IPS-NIHi11 (cell line): Measurements from ENCODE around the gene CUX1.

Experiments used
- DNase-seq: peaks from one replicate; pipeline ENCODE4 v3.0.0; 2012; ENCODE audit warnings: mixed read lengths, low spot score

CUX1 gene

DNA sequence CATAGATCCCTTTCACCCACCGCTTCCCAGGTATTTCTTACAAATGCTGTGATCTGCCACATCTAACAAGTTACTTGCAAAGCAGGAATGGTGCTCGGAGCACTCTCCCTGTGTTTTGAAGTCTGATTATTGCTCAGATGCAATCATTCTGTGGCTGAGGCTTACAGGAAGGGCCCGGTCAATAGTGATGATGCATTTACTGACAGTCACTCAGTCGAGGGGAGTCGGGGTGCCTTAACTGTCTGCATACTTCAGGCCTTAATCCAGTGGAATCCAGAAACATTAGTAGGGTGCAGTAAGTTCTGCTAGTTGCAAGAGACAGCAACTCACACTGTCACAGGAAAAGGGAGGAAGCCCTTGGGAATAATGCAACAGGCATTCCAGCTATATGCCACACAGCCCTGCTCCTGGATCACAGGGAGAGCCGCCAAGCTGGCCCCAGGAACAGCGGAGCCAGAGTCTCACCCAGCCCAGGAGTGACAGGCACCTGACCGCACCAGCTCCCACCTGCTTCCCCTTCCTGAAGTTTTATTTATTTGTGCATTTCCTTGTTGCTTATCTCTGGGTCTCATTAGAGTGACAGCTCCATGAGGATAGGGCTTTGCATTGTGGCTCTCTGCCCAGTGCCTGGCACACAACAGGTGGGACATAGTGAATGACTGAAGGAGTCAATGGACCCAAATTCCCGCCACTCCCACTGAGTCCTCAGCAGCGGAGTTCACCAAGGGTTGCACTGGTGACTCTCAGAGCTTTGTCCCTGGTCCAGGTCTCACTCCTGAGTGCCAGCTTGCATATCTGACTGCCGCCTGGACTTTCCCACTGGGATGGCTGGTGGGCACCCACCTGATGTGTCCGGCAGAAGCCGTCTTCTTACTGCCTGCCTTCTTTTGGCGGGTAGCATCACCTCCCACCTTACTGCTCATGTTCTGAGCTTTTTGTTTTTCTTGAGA lies 256.8 kb downstream of the CUX1 start:
- no peak for DNase-seq

DNA sequence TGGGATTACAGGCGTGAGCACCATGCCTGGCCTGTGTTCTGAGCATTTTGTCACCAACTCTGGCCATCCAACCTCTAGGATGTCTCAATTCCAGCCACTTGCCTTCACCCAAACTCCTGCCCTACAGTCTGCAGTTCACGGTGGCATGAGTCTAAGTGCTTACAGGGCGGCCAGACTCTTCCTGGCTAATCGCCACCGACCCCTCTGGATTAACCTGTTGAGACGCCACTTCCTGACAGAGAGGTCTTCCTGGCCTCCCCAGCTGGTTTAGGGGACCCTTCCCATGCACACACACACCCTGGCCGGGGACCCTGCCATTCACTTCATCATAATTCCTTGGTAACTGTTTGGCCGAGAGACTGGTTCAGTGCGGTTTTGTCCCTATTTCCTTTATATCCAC lies 257.7 kb downstream of the CUX1 start:
- DNase-seq, result no peak

DNA sequence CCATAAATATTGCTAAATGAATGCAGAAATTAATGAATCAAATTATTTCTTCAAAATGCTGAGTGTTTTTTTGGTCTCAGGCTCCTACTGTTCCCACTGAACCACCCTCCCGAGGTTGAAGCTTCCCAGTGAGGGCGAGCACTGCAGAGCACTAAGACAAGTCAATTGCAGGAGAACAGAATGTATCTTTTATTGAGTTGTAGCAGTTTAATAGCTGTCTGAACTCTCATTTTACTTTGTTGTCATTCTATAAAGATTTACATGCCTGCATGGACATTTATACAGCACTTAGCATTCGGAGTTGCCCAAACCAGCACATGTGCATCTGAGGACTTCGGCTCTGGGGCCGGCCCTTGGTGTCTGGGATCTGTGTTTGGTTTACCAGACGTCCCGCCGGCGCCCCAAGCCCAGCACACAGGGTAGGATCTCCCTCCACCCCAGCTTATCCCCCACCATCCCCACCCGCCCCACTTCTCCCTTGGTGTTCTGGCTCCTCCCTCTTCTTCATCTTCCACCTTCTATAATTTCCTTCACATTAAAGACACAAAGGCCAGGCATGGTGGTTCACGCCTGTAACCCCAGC lies 258.2 kb downstream of the CUX1 start:
- no peak for DNase-seq

DNA sequence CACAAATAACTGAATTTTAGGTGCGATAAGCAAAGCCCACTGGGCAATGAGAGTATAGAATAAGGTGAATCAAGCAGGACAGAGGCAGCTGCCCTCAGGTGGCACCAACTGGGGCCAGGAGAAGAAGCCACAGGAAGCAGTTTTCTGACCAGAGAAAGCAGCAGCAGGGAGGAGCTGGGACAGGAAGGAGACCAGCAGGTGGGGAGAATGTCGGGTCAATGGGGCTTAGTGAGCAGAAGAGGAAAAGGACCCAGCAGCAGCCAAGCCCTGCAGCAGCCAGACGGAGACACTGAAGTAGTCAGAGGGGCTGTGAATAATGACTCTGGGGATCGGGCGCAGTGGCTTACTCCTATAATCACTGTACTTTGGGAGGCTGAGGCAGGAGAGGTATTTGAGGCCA lies 259.7 kb downstream of the CUX1 start:
- DNase-seq, result peak; percentile 61

DNA sequence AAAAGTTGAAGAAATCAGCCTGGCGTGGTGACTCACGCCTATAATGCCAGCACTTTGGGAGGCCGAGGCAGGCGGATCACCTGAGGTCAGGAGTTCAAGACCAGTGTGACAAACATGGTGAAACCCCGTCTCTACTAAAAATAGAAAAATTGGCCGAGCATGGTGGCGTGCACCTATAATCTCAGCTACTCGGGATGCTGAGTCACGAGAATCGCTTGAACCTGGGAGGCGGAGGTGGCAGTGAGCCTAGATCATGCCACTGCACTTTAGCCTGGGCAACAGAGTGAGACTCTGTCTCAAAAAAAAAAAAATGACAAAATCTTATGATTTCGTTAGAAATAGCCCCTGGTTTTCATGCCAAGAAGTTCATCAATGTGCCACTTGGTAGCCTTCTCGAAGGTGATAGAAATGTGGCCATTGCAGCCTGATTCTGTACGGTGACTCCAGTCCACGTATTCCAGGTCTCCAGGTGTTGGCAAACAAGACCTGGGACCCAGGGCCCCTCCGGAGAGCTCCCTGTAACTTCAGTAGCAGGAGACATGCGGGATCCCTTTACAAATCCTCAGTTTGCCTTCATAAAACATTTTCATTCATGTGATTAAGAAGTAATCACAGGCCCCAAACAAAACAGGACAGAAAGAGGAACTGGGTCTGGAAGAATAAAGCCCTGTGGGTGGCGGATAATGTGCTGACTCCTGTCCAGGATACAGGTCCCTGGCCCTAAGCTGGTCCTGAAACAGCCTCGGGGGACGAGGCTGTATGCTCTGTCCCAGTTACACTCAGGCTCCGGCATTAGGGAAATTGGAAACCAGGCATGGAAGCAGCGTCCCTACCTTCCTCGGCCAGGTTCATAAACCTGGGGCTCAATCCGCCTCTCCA lies 262.0 kb downstream of the CUX1 start:
- no peak for DNase-seq

DNA sequence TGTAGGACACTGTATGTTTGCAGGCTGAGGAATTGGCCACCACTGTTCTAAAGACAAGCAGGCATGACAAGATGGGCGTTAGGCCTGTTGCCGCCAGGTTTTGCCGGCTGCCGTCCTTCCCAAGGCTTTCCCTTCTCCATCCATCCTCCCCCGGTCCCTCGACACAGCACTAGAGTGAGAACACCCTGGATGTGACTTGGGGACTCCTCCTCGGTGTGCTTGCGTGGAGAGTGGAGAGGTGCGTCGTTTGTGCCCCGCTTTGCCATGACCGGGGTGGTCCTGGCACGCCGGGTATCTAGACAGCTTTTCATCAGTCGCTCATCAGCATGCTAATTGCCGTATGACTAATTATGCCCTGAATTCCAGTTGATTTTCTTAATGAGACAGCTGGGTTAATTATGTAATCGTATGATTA lies 262.6 kb downstream of the CUX1 start:
- DNase-seq, result no peak

DNA sequence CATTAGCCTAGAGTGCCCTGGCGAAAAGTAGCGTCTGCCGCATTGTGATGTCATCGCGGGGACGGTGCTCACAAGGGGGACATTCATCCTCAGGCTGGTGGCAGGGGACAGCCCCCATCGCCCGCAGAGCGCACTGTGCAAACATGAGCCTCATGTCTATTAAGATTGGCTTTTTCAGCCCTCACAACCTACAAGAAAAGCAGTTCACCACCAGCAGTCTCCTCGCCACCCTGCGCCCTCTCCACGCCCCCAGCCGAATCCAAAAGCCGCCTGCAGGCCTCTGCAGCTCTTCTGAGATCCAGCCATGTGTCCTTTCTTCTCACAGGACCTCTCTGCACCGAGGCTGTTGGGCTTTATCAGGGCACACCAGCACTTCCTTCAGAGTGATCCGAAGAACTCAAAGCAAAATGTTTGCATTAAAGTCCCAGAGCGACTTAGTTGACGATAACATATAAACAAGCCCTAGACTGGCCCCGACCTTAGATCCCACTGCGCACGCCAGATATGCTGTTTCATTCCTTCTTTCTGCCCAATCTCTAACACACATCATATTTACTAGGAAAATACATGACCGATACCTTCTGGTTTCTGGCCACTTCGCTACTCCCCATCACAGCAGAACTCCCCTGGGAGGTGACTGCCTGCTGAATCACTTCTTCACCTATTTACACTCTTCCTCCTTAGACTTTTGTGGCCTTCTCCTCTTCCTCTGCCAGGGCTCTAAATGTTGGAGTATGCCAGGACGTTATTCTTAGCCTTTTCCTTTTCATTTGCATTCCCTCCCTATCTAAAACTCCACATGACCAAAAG lies 263.2 kb downstream of the CUX1 start:
- DNase-seq, result no peak

DNA sequence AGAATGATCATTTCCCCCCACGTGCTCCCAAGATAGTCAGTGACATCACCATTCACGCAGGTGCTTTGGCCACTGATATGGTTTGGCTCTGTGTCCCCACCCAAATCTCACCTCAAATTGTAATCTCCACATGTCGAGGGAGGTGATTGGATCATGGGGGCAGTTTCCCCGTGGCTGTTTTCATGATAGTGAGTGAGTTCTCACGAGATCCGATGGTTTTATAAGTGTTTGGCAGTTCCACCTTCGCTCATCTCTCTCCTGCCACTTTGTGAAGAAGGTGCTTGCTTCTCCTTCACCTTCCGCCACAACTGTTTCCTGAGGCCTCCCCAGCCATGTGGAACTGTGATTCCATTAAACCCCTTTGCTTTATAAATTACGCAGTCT lies 263.8 kb downstream of the CUX1 start:
- no peak for DNase-seq

DNA sequence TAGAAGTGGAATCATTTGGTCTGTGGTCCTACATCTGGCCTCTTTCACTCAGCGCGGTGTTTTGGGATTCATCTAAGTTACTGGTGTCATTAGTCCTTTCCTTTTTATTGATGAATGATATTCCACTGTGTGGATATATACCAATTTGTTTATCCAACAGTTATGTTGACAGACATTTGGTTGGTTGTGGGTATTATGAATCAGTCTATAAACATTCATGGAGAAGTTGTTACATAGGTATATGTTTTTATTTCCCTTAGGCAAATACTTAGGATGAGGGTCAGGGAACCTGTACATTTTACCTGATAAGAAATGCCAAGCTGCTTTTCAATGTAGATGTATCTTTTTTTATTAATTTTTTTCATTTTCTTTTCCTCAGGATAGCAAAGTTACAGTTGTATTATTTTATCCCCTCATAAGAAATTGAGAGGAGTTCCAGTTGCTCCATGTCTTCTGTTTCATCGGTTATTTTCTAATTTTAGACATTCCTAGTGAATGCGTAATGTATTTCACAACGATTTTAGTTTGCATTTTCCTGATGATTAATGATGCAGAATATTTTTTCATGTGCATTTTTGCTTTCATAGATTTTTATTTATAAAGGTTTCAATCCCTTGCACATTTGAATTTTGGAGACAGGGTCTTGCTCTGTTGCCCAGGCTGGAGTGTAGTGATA lies 265.4 kb downstream of the CUX1 start:
- no peak for DNase-seq

DNA sequence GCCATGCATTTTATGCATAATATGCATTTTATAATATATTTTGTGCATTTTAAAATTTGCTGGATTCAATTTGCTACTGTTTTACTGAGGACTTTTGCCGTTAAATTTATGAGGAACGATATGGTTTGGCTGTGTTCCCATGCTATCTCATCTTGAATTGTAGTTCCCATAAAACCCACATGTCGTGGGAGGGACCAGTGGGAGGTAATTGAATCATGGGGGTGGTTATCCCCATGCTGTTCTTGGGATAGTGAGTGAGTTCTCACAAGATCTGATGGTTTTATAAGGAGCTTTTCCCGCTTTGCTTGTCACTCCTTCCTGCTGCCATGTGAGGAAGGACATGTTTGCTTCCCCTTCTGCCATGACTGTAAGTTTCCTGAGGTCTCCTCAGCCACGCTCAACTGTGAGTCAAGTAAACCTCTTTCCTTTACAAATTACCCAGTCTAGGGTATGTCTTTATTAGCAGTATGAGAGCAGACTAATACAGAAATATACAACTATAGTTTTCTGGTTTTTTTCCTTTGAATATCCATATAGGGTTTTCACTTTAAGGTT lies 267.9 kb downstream of the CUX1 start:
- no peak for DNase-seq

DNA sequence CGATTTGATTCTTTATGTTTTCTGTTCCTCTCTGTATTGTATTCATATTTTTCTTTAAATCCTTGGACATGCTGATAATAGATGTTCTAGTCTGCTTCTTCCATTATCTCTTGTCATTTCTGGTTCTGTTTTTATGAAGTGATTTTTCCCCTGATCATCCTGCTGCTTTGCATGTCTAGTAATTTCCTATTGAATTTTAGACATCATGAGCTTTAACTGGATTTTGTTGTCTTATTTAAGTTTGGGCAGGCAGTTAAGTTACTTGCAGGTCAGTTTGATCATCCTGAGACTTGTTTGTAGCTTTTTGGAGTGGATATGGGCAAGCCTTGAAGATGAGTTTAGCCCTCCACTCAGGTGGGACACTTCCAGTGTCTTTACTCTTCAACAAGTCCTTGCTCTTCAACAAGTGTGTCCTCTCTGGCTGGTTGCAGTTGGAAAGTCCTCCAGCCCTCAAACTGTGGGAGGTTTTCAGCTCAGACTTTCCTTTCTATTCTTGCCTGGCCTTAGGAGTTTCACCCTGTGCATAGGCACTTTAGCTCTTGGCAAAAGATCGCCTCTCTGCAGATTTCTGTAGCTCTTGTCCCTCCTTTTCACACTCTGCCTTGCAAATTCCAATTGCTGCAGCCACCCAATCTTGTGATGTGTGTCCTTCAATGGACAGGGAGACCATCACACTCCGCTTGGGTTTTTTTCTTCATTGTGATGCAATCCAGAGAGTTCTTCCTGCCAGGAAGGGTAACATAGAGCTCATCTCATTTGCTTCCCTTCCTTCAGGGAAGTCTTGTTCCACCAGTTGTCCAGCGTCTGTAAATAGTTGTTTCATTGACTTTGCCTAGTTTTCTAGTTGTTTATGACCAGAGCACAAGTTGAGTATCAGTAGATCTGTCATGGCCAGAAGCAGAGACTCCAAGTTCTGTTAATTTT lies 272.0 kb downstream of the CUX1 start:
- no peak for DNase-seq

DNA sequence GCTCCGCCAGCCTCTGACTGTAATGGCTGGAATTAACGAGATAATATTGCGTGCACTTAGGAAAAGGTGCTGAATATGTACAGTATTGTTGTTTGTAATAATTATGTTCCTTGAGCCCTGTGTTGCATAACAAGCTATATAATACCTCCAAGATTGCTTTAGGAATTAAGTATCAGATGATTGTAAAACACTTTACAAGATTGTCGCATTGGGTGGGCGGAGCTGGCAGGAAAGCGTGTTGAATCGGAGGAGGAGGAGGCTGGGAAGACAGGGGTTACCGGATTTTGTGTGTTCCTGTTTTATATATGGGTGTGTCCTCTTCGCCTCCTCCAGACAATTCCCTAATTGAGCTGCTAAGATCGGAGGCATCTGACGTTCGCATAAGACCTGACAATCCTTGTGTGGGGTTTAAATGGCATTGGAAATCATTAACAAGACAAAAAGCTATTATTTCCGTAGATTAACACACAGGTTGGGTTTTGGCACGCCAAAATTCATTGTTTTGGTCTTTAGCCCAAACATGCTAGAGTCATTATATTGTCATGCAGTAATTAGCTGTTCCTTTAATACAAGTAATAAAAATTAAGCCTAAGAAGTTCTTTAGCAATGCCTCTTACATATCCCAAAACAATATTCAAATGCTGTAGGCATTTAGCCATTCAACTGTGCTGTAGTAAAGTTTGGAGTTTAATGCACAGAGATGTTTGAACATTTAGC lies 276.3 kb downstream of the CUX1 start:
- DNase-seq, result no peak

DNA sequence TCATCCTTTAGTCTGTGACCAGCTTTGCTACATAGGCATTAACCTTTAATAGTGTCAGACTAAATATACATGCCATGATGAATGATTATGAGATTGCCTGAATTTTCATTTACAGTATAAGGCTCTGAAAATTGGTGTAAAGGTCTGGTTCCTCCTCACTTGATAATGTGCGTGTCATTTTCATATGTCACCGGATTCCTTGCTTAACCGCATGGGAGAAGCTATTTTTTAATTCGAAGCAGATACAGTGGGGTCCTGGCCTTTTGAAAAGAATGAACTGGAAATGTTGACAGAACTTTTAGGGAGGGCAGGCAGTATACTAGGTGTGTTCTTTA lies 276.9 kb downstream of the CUX1 start:
- DNase-seq, result no peak

DNA sequence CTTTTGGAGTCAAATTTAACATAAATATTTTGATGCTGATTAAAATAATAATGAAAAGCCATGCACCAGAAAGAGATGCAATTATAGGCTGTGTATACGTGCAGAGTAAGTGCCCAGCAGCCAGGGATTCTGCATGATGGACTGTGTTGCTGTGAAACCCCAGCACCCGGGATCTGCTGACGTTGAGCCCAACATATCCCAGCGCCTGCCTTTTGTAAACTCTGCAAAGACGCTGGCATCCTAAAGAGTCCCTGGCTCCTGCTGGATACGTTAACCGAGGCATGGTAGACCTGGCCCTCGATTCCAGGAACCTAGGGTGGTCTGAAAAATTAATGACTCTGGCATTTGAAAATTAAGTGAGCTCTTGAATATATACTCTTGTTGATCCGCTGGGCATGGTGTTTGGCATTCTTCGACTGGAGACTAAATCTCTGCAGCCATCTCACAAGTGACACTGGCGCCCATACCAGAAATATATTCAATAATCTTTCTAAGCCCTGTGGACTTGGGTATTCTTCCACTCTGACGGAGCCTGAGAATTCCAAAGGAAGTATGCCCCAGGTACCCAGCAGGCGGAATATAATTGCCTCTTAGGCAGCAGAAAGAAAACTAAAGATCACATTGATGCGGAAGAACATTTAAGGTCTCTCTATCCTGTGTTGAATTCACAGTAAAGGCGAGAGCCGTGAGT lies 278.0 kb downstream of the CUX1 start:
- DNase-seq, result no peak

DNA sequence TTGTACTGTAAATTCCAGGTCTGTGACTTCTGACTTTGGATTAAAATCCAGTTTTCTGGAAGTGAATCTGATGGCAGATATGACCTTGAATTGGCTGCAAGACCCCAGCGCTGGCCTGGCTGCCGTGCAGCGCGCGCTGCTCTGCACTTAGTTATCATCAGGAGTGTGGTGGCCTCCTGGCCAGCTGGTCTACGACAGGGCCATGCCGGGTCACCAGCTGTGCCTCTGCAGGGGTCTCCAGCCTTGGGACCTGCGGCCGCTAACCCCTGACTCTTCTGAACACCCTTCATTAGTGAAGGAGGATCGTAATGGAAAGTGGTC lies 278.5 kb downstream of the CUX1 start:
- DNase-seq, result no peak

DNA sequence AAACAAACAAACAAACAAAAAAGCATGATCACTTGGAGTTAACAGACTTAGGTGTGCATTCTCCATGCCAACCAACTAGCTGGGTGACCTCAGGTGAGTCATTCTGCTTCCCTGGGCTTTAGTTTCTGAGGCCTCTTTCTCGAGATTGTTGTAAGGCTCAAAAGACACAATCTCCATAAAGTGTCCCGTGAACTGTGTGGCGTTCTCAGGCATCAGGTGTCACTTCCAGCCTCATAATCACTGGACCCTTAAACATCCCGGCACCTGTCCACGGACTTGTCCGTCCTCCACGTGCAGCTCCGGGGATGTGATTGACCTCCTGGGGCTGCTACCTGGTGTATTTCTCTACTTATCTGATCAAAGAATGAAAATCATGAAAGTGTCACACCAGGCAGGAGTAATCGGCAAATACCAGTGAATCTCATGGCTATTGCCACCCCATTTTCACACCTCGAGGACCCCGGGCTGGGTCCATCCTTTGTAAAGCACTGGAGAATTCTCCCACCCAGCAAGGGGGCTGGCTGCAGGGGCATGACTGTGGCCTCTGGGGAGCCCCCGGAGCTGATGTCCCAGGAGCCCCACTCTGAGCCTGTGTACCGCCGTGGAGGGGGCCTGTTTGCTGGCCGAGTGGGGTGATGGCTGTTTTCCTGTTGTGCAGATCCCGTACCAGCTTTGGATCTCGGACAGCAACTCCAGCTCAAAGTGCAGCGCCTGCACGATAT lies 279.4 kb downstream of the CUX1 start:
- DNase-seq, result no peak

DNA sequence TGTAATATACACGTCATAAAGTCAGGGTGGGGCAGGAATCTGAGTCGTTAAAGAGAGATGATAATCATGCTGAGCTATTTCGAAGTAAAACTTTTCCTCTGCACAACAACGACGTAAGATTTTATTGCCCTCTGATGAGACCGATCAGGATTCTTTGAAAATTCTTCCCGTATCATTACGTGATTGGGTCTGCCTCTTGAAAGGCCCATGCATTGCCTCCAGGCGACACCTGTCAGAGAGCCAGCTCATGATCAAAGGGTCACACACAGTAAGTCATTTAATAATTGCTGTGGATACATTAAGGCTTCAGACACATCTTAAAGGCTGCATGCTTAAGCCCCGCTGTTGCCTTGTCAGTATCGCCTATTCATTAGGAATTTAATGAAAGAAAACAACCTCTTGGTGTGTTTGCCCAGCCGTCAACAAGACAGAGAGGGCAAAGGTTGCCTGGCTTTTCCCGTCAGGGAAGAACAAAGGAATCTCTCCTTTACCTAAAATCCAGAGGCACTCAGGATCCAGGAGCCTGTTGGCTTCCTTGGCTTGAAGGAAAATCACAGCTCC lies 280.3 kb downstream of the CUX1 start:
- DNase-seq, result no peak

DNA sequence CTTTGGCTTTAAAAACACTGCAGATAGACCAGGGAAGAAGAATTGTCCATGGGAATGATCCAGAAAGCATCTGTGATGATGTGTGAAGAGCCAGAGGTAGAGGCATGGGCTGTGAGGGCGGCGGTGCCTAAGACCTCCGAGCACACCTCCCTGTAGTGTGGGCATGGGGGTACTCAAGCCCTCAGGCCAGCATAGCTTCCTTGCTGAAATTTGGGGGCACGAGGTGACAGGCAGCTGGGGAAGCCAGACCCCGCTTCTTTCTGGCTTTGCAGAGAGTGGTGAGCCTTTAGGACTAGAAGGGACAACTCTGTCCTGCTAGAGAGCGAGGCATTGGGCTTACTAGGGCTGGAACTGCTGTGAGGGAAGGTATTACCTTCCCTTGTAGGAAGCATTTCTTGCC lies 281.6 kb downstream of the CUX1 start:
- DNase-seq, result no peak
